ENCODE results near the gene NLRC5. TPM values are rescaled to one million over a fixed set of nuclear protein-coding genes. Genes with fewer than 3 reads are reported as not detected.
A peak's percentile ranks its signal among the peaks of the same experiment; 100 is the strongest.

Gene NLRC5
- total and polyA plus RNA-seq, 4 donors: 23.9 to 46.4 (median 31.1) TPM

GRCh38 chr16:56966093-56966475 lies 23.3 kb upstream of the NLRC5 start:
- Histone ChIP-seq H3K27ac (ENCODE audit: low read depth in 1 of 2, low read length in 1 of 2) (peak overlapping the region in 1 of 2 donors; percentile 71), H3K4me3 (no peak overlapping the region), H3K36me3 (ENCODE audit: control insufficient read depth in 4 of 4, insufficient read depth in 4 of 4, low read length in 4 of 4) (no peaks in the 10 kb centered on the region), H3K4me1 (ENCODE audit: control insufficient read depth in 5 of 5, insufficient read depth in 5 of 5, low read length in 5 of 5) (peaks cover 0 to 14% (median 10%) of the 10 kb centered on the region in 5 donors), H3K9ac (ENCODE audit: insufficient read depth in 1 of 2, low read length in 2 of 2) (no peak overlapping the region), H3K9me3 (ENCODE audit: control insufficient read depth in 4 of 4, insufficient read depth in 3 of 4, low read length in 3 of 4) (no peaks in the 10 kb centered on the region), H3K27me3 (ENCODE audit: control insufficient read depth in 3 of 3, insufficient read depth in 3 of 3, low read length in 2 of 3) (no peaks in the 10 kb centered on the region)
- ATAC-seq (ENCODE audit: insufficient read depth, low FRiP score): no peak
- DNase-seq: peak in 2 of 3 donors; percentile 36 to 75
- TF ChIP-seq CTCF (IDR thresholded peaks at IDR 0.05; ENCODE audit: control extremely low read depth, extremely low read depth): no peak
- 63 to 72% methylated on average over 3 of the region's 3 CpGs for WGBS, 2 donors

GRCh38 chr16:56967733-56968132 lies 21.6 kb upstream of the NLRC5 start:
- H3K36me3 ChIP-seq (ENCODE audit: control insufficient read depth in 4 of 4, insufficient read depth in 4 of 4, low read length in 4 of 4): no peaks in the 10 kb centered on the region
- no peak overlapping the region for H3K27ac ChIP-seq (ENCODE audit: low read depth in 1 of 2, low read length in 1 of 2)
- H3K9me3 ChIP-seq (ENCODE audit: control insufficient read depth in 4 of 4, insufficient read depth in 3 of 4, low read length in 3 of 4): no peaks in the 10 kb centered on the region
- ATAC-seq (ENCODE audit: insufficient read depth, low FRiP score) (no peak), DNase-seq (no peak)
- no peak for TF ChIP-seq CTCF (IDR thresholded peaks at IDR 0.05; ENCODE audit: control extremely low read depth, extremely low read depth)
- peaks cover 0 to 8% (median 0%) of the 10 kb centered on the region in 5 donors for H3K4me1 ChIP-seq (ENCODE audit: control insufficient read depth in 5 of 5, insufficient read depth in 5 of 5, low read length in 5 of 5)
- H3K9ac ChIP-seq (ENCODE audit: insufficient read depth in 1 of 2, low read length in 2 of 2): no peak overlapping the region
- no peaks in the 10 kb centered on the region for H3K27me3 ChIP-seq (ENCODE audit: control insufficient read depth in 3 of 3, insufficient read depth in 3 of 3, low read length in 2 of 3)
- no peak overlapping the region for H3K4me3 ChIP-seq
- 19 to 24% methylated on average over 2 of the region's 2 CpGs for WGBS, 2 donors

GRCh38 chr16:56969769-56970168 lies 19.6 kb upstream of the NLRC5 start:
- Histone ChIP-seq H3K4me3 (no peak overlapping the region), H3K27ac (ENCODE audit: low read depth in 1 of 2, low read length in 1 of 2) (no peak overlapping the region), H3K27me3 (ENCODE audit: control insufficient read depth in 3 of 3, insufficient read depth in 3 of 3, low read length in 2 of 3) (no peaks in the 10 kb centered on the region), H3K9ac (ENCODE audit: insufficient read depth in 1 of 2, low read length in 2 of 2) (no peak overlapping the region), H3K36me3 (ENCODE audit: control insufficient read depth in 4 of 4, insufficient read depth in 4 of 4, low read length in 4 of 4) (no peaks in the 10 kb centered on the region), H3K9me3 (ENCODE audit: control insufficient read depth in 4 of 4, insufficient read depth in 3 of 4, low read length in 3 of 4) (no peaks in the 10 kb centered on the region), H3K4me1 (ENCODE audit: control insufficient read depth in 5 of 5, insufficient read depth in 5 of 5, low read length in 5 of 5) (peaks cover 0 to 5% (median 0%) of the 10 kb centered on the region in 5 donors)
- ATAC-seq (ENCODE audit: insufficient read depth, low FRiP score) (no peak), DNase-seq (no peak)
- WGBS, 2 donors: 90 to 94% methylated on average over 7 of the region's 7 CpGs
- no peak for TF ChIP-seq CTCF (IDR thresholded peaks at IDR 0.05; ENCODE audit: control extremely low read depth, extremely low read depth)

All from lung (tissue), 12 donors.